H9 (cell line): ENCODE measurements around the gene THOP1. TPM values are rescaled to one million over a fixed set of nuclear protein-coding genes. Genes with fewer than 3 reads are reported as not detected.
A peak's percentile ranks its signal among the peaks of the same experiment; 100 is the strongest.

ENCODE experiments used
- DNase-seq: peaks from one replicate; pipeline ENCODE4 v3.0.0-alpha.2; 2017
- H2AFZ ChIP-seq: one replicate; pipeline ENCODE4 v1.6.1; 2013; ENCODE audit warnings: mild to moderate bottlenecking, low read length, control low read depth, moderate library complexity
- H2AK5ac ChIP-seq: 2 replicates; pipeline ENCODE4 v1.6.1; 2013; ENCODE audit warnings: low read length, control low read depth, mixed read lengths; ENCODE audit not compliant: insufficient read length
- H2BK120ac ChIP-seq: one replicate; pipeline ENCODE4 v1.6.1; 2013; ENCODE audit warnings: low read depth, mild to moderate bottlenecking, low read length, control low read depth, inconsistent platforms; ENCODE audit not compliant: poor library complexity, severe bottlenecking
- H2BK12ac ChIP-seq: 2 replicates; pipeline ENCODE4 v1.6.1; 2013; ENCODE audit warnings: low read length, control low read depth, mixed read lengths, low read depth; ENCODE audit not compliant: insufficient read length
- H2BK15ac ChIP-seq: 2 replicates; pipeline ENCODE4 v1.6.1; 2013; ENCODE audit warnings: low read depth, low read length, control low read depth
- H2BK20ac ChIP-seq: one replicate; pipeline ENCODE4 v1.6.1; 2013; ENCODE audit warnings: low read depth, mild to moderate bottlenecking, low read length, control low read depth, inconsistent platforms; ENCODE audit not compliant: poor library complexity, severe bottlenecking
- H2BK5ac ChIP-seq: 2 replicates; pipeline ENCODE4 v1.6.1; 2013; ENCODE audit warnings: low read length, control low read depth, mixed read lengths; ENCODE audit not compliant: insufficient read length
- H3K14ac ChIP-seq: 2 replicates; pipeline ENCODE4 v1.6.1; 2013; ENCODE audit warnings: low read length, control low read depth; ENCODE audit not compliant: insufficient read depth
- H3K18ac ChIP-seq: 2 replicates; pipeline ENCODE4 v1.6.1; 2013; ENCODE audit warnings: low read depth, mild to moderate bottlenecking, mixed read lengths, low read length, control low read depth; ENCODE audit not compliant: insufficient read length
- H3K23ac ChIP-seq: 2 replicates; pipeline ENCODE4 v1.6.1; 2013; ENCODE audit warnings: low read length, control low read depth, mixed read lengths, low read depth; ENCODE audit not compliant: insufficient read length
- H3K23me2 ChIP-seq: 2 replicates; pipeline ENCODE4 v1.6.1; 2013; ENCODE audit warnings: low read depth, mild to moderate bottlenecking, mixed read lengths, low read length, control low read depth; ENCODE audit not compliant: insufficient read length, poor library complexity, severe bottlenecking
- H3K27ac ChIP-seq: 2 replicates; pipeline ENCODE4 v1.5.1; 2013; ENCODE audit warnings: low read length, control low read depth, mixed read lengths, low read depth; ENCODE audit not compliant: insufficient read length
- H3K27me3 ChIP-seq: 2 replicates; pipeline ENCODE4 v1.6.1; 2013; ENCODE audit warnings: low read length, control low read depth, inconsistent platforms; ENCODE audit not compliant: insufficient read depth
- H3K4ac ChIP-seq: 2 replicates; pipeline ENCODE4 v1.6.1; 2013; ENCODE audit warnings: low read depth, mild to moderate bottlenecking, control low read depth, inconsistent platforms, low read length, moderate library complexity
- H3K4me1 ChIP-seq: 2 replicates; pipeline ENCODE4 v1.6.1; 2013; ENCODE audit warnings: low read length, control low read depth, inconsistent platforms; ENCODE audit not compliant: insufficient read depth
- H3K4me2 ChIP-seq: 2 replicates; pipeline ENCODE4 v1.6.1; 2013; ENCODE audit warnings: low read length, control low read depth, mixed read lengths; ENCODE audit not compliant: insufficient read length, insufficient read depth
- H3K56ac ChIP-seq: 2 replicates; pipeline ENCODE4 v1.6.1; 2013; ENCODE audit warnings: low read depth, mild to moderate bottlenecking, mixed read lengths, low read length, control low read depth; ENCODE audit not compliant: insufficient read length
- H3K79me1 ChIP-seq: 2 replicates; pipeline ENCODE4 v1.6.1; 2013; ENCODE audit warnings: low read depth, mild to moderate bottlenecking, moderate library complexity, low read length, control low read depth, inconsistent platforms; ENCODE audit not compliant: insufficient read depth, poor library complexity, severe bottlenecking
- H3K79me2 ChIP-seq: 2 replicates; pipeline ENCODE4 v1.6.1; 2013; ENCODE audit warnings: low read length, control low read depth, inconsistent platforms; ENCODE audit not compliant: insufficient read depth
- H3K9ac ChIP-seq: 2 replicates; pipeline ENCODE4 v1.6.1; 2013; ENCODE audit warnings: low read length, control low read depth, mixed read lengths; ENCODE audit not compliant: insufficient read length; ENCODE audit errors: extremely low read depth
- H3K9me3 ChIP-seq: one replicate; pipeline ENCODE4 v1.6.1; 2013; ENCODE audit warnings: low read depth, low read length, inconsistent platforms; ENCODE audit not compliant: control insufficient read depth
- H3T11ph ChIP-seq: one replicate; pipeline ENCODE4 v1.6.1; 2013; ENCODE audit warnings: mild to moderate bottlenecking, low read length, control low read depth, inconsistent platforms
- H4K20me1 ChIP-seq: one replicate; pipeline ENCODE4 v1.6.1; 2013; ENCODE audit not compliant: control insufficient read depth, insufficient read length, insufficient read depth
- H4K5ac ChIP-seq: 2 replicates; pipeline ENCODE4 v1.6.1; 2013; ENCODE audit warnings: low read depth, mild to moderate bottlenecking, mixed read lengths, low read length, control low read depth; ENCODE audit not compliant: insufficient read length
- H4K8ac ChIP-seq: replicated peaks from 2 replicates; pipeline ENCODE4 v1.6.1; 2013; ENCODE audit warnings: low read length, control low read depth, mixed read lengths, low read depth; ENCODE audit not compliant: insufficient read length
- H4K91ac ChIP-seq: 2 replicates; pipeline ENCODE4 v1.6.1; 2013; ENCODE audit warnings: low read depth, mild to moderate bottlenecking, moderate library complexity, mixed read lengths, low read length, control low read depth; ENCODE audit not compliant: insufficient read length
- H3K27ac Mint-ChIP-seq, 3 experiments: 2 replicates in 2 of 3; 3 replicates in 1 of 3; pipeline ENCODE4 v1.8.0; 2020 to 2021; ENCODE audit warnings: mixed read lengths in 3 of 3, mild to moderate bottlenecking in 1 of 3, moderate library complexity in 1 of 3
- H3K27me3 Mint-ChIP-seq: 2 replicates; pipeline ENCODE4 v1.8.0; 2021; ENCODE audit warnings: low read depth, mild to moderate bottlenecking, moderate library complexity, mixed read lengths
- H3K36me3 Mint-ChIP-seq, 3 experiments: 2 replicates in 2 of 3; 3 replicates in 1 of 3; pipeline ENCODE4 v1.8.0; 2020 to 2021; ENCODE audit warnings: low read depth in 3 of 3, mixed read lengths in 3 of 3; ENCODE audit not compliant: insufficient read depth in 1 of 3
- H3K4me1 Mint-ChIP-seq, 2 experiments: 2 replicates each; pipeline ENCODE4 v1.8.0; 2020; ENCODE audit warnings: mixed read lengths in 2 of 2
- H3K4me3 Mint-ChIP-seq, 2 experiments: 2 replicates in 1 of 2; 3 replicates in 1 of 2; pipeline ENCODE4 v1.8.0; 2020 to 2021; ENCODE audit warnings: mild to moderate bottlenecking in 2 of 2, mixed read lengths in 2 of 2, moderate library complexity in 1 of 2
- H3K9me3 Mint-ChIP-seq, 2 experiments: 2 replicates in 1 of 2; 3 replicates in 1 of 2; pipeline ENCODE4 v1.8.0; 2020; ENCODE audit warnings: mild to moderate bottlenecking in 2 of 2, mixed read lengths in 2 of 2, moderate library complexity in 1 of 2
- CTCF ChIP-seq: fragments of 200-600 bp; sonication (generic); conservative IDR thresholded peaks from 3 replicates; pipeline ENCODE4 v1.8.0; 2021; ENCODE audit warnings: antibody characterized with exemption, mild to moderate bottlenecking
- WGBS: extraction: QIAGEN DNeasy Blood & Tissue Kit; methylation state at CpG from one replicate; pipeline ENCODE4 v1.1.7; 2013; ENCODE audit warnings: missing lambda C conversion rate, low lambda C conversion rate, mixed read lengths; ENCODE audit not compliant: insufficient read length; ENCODE audit errors: extremely low coverage; 5-methylcytosine and 5-hydroxymethylcytosine counted together
- total RNA-seq: library from RNA; stranded (reverse); gene quantifications from 2 replicates; pipeline ENCODE4 v1.2.1, GENCODE V29; 2021

THOP1 gene
- total RNA-seq, 1 experiment from 2014 or later, result 150 TPM

GRCh38 chr19:2774953-2775555, 10.2 kb upstream of the THOP1 start:
- H3K4me2 ChIP-seq, result no peak overlapping the region
- H3T11ph ChIP-seq, result no peak overlapping the region
- no peak overlapping the region for H4K8ac ChIP-seq
- no peak overlapping the region for H2BK15ac ChIP-seq
- no peak overlapping the region for H3K14ac ChIP-seq
- H4K5ac ChIP-seq, result no peak overlapping the region
- H3K9me3 ChIP-seq, result no peaks in the 10 kb centered on the region
- no peaks in the 10 kb centered on the region for H3K27me3 ChIP-seq
- H3K9ac ChIP-seq, result no peak overlapping the region
- H2BK5ac ChIP-seq, result no peak overlapping the region
- no peak for DNase-seq
- no peak overlapping the region for H4K91ac ChIP-seq
- no peak overlapping the region for H3K4ac ChIP-seq
- H3K56ac ChIP-seq, result no peak overlapping the region
- peaks cover 76% of the 10 kb centered on the region for H3K79me2 ChIP-seq
- no peak overlapping the region for H3K23ac ChIP-seq
- no peaks in the 10 kb centered on the region for H3K23me2 ChIP-seq
- no CpG with 5 or more reads among the region's 24 CpGs for WGBS
- no peak overlapping the region for H2BK12ac ChIP-seq
- Mint-ChIP-seq H3K27me3 (no peaks in the 10 kb centered on the region), H3K4me3 (no peak overlapping the region), H3K36me3 (peaks cover 5 to 21% (median 17%) of the 10 kb centered on the region in 3 experiments; a peak in 6 of 7 replicates), H3K4me1 (no peaks in the 10 kb centered on the region; a peak in 1 of 4 replicates), H3K27ac (peak overlapping the region; percentile 9 to 69 (median 38); a peak in 2 of 7 replicates), H3K9me3 (no peaks in the 10 kb centered on the region)
- no peak overlapping the region for H2AFZ ChIP-seq
- H3K27ac ChIP-seq, result no peak overlapping the region
- no peak overlapping the region for H2AK5ac ChIP-seq
- no peaks in the 10 kb centered on the region for H4K20me1 ChIP-seq
- H2BK20ac ChIP-seq, result no peak overlapping the region
- no peak overlapping the region for H2BK120ac ChIP-seq
- H3K4me1 ChIP-seq, result no peaks in the 10 kb centered on the region
- no peak overlapping the region for H3K18ac ChIP-seq
- peaks cover 13% of the 10 kb centered on the region for H3K79me1 ChIP-seq
- no peak for TF ChIP-seq CTCF
